ENCODE measurements around the gene COPZ2.
"Not testable (repeated sequence)": the region's sequence is repeated elsewhere in the genome, so short reads cannot be mapped to it uniquely, and the experiment has no call there.

The COPZ2 gene

GRCh38 chr17:48055531-48056245, 18.1 kb upstream of the COPZ2 start:
- no peak for DNase-seq (ENCODE audit: low read depth)

GRCh38 chr17:48054238-48055185, 16.9 kb upstream of the COPZ2 start:
- no peak for DNase-seq (ENCODE audit: low read depth)

GRCh38 chr17:48053758-48054237, 16.2 kb upstream of the COPZ2 start:
- no peak for DNase-seq (ENCODE audit: low read depth)

- no peak for DNase-seq (ENCODE audit: low read depth)
These were observed 15.6 kb upstream of the COPZ2 start for GRCh38 chr17:48052956-48053757.

GRCh38 chr17:48051706-48052486, 14.3 kb upstream of the COPZ2 start:
- DNase-seq (ENCODE audit: low read depth): no peak

- DNase-seq (ENCODE audit: low read depth): no peak
These were observed 13.7 kb upstream of the COPZ2 start for GRCh38 chr17:48051283-48051682.

GRCh38 chr17:48048384-48049126, 11.0 kb upstream of the COPZ2 start:
- DNase-seq (ENCODE audit: low read depth): no peak

- peak; percentile 96 for DNase-seq (ENCODE audit: low read depth)
These were observed 10.3 kb upstream of the COPZ2 start, which contains the start of gene NFE2L1 for GRCh38 chr17:48047741-48048383. TSS of gene NFE2L1 (plus strand) at chr17:48048359. CDS start at chr17:48051119, 2,760 bp downstream.

- DNase-seq (ENCODE audit: low read depth): no peak
These were observed 9.6 kb upstream of the COPZ2 start for GRCh38 chr17:48047113-48047740.

- DNase-seq (ENCODE audit: low read depth): no peak
These were observed 8.7 kb upstream of the COPZ2 start for GRCh38 chr17:48046296-48046695.

- DNase-seq (ENCODE audit: low read depth): no peak
These were observed 7.9 kb upstream of the COPZ2 start for GRCh38 chr17:48045316-48046001.

- DNase-seq (ENCODE audit: low read depth): no peak
These were observed 7.3 kb upstream of the COPZ2 start for GRCh38 chr17:48044851-48045250.

- DNase-seq (ENCODE audit: low read depth): no peak
These were observed 5.6 kb upstream of the COPZ2 start for GRCh38 chr17:48043176-48043575.

GRCh38 chr17:48038687-48039086, 1.1 kb upstream of the COPZ2 start:
- DNase-seq (ENCODE audit: low read depth): no peak

- no peak for DNase-seq (ENCODE audit: low read depth)
These were observed 284 bp upstream of the COPZ2 start for GRCh38 chr17:48037838-48038323.

GRCh38 chr17:48036693-48037035, 933 bp downstream of the COPZ2 start:
- DNase-seq (ENCODE audit: low read depth): no peak

GRCh38 chr17:48034734-48035133, 2.9 kb downstream of the COPZ2 start:
- not testable (repeated sequence) for DNase-seq (ENCODE audit: low read depth)

- no peak for DNase-seq (ENCODE audit: low read depth)
These were observed 5.6 kb downstream of the COPZ2 start for GRCh38 chr17:48031966-48032365.

- DNase-seq (ENCODE audit: low read depth): no peak
These were observed 7.1 kb downstream of the COPZ2 start for GRCh38 chr17:48030531-48030930.
